Common myeloid progenitor, CD34-positive (primary cell): ENCODE results near the gene MIEF1.

Experiments
- CTCF ChIA-PET: fragments of 350-600 bp; sonication (Branson Sonifier 250); formaldehyde crosslinking; loops from one replicate; lab custom pipeline; 2021; ENCODE audit warnings: antibody characterized with exemption; lab: Charles Lee
- POLR2A ChIA-PET: fragments of 350-600 bp; sonication (Branson Sonifier 250); formaldehyde crosslinking; loops from one replicate; lab custom pipeline; 2021; ENCODE audit warnings: antibody characterized with exemption; lab: Charles Lee
- DNase-seq, 3 donors: peaks; one replicate each; pipeline versions ENCODE4 v3.0.0 to v3.0.0-alpha.2; 2013
- H3K27ac ChIP-seq, 2 experiments: 1 replicate in 1 of 2; 2 replicates in 1 of 2; pipeline ENCODE4 v1.7.0; 2013; ENCODE audit warnings: inconsistent platforms in 2 of 2, low read length in 2 of 2, mild to moderate bottlenecking in 2 of 2, low read depth in 1 of 2, moderate library complexity in 1 of 2; ENCODE audit not compliant: severe bottlenecking in 2 of 2, insufficient read depth in 1 of 2, poor library complexity in 1 of 2
- H3K27me3 ChIP-seq, 5 experiments: replicated peaks in 2 of 5; 1 replicate in 3 of 5; 2 replicates in 2 of 5; pipeline versions ENCODE4 v1.6.1 to v1.7.0; 2013; ENCODE audit warnings: low read length in 4 of 5, mild to moderate bottlenecking in 2 of 5, moderate library complexity in 2 of 5, inconsistent platforms in 1 of 5; ENCODE audit not compliant: insufficient read depth in 5 of 5, control insufficient read depth in 4 of 5
- H3K36me3 ChIP-seq, 4 experiments: 1 replicate in 2 of 4; 2 replicates in 2 of 4; pipeline versions ENCODE4 v1.6.1 to v1.7.0; 2013; ENCODE audit warnings: low read length in 3 of 4, control low read depth in 1 of 4, mild to moderate bottlenecking in 1 of 4; ENCODE audit not compliant: control insufficient read depth in 4 of 4, insufficient read depth in 4 of 4
- H3K4me1 ChIP-seq, 4 experiments: 1 replicate in 3 of 4; 2 replicates in 1 of 4; pipeline versions ENCODE4 v1.6.1 to v1.7.1; 2013; ENCODE audit warnings: low read length in 3 of 4, mild to moderate bottlenecking in 3 of 4, control low read depth in 1 of 4, inconsistent platforms in 1 of 4, moderate library complexity in 1 of 4; ENCODE audit not compliant: control insufficient read depth in 4 of 4, insufficient read depth in 4 of 4; ENCODE audit errors: control extremely low read depth in 1 of 4
- H3K4me3 ChIP-seq, 7 experiments: 1 replicate in 4 of 7; 2 replicates in 3 of 7; pipeline versions ENCODE4 v1.5.1 to v1.7.0; 2013; ENCODE audit warnings: mild to moderate bottlenecking in 7 of 7, low read length in 6 of 7, moderate library complexity in 6 of 7, inconsistent platforms in 2 of 7, low read depth in 2 of 7, control low read depth in 1 of 7; ENCODE audit not compliant: insufficient read depth in 4 of 7, control insufficient read depth in 1 of 7; ENCODE audit errors: extremely low read depth in 1 of 7
- H3K9me3 ChIP-seq, 5 experiments: 1 replicate in 4 of 5; 2 replicates in 1 of 5; pipeline versions ENCODE4 v1.6.1 to v1.7.1; 2013; ENCODE audit warnings: low read length in 4 of 5, mild to moderate bottlenecking in 2 of 5, inconsistent platforms in 1 of 5, low read depth in 1 of 5, moderate library complexity in 1 of 5; ENCODE audit not compliant: control insufficient read depth in 4 of 5, insufficient read depth in 2 of 5; ENCODE audit errors: control extremely low read depth in 1 of 5
- WGBS: methylation state at CpG from one replicate; pipeline ENCODE4 v1.1.5; 2013; ENCODE audit not compliant: insufficient coverage; 5-methylcytosine and 5-hydroxymethylcytosine counted together

The MIEF1 gene

GRCh38 chr22:39481054-39481453 is 21.0 kb upstream of the MIEF1 start:
- no peak overlapping the region for H3K27ac ChIP-seq
- no peak overlapping the region for H3K4me3 ChIP-seq
- H3K27me3 ChIP-seq, result no peaks in the 10 kb centered on the region
- 94% methylated on average over 16 of the region's 16 CpGs for WGBS
- H3K9me3 ChIP-seq, result no peaks in the 10 kb centered on the region
- no peak for DNase-seq
- POLR2A ChIA-PET, result no interaction called here
- no peaks in the 10 kb centered on the region for H3K4me1 ChIP-seq
- peaks cover 0 to 49% (median 0%) of the 10 kb centered on the region in 4 experiments for H3K36me3 ChIP-seq
- CTCF ChIA-PET, result interaction anchor here (1.1 to 2.2 kb wide), 2 partner anchors 13 to 34 kb away, joined by 3 to 8 read pairs; no protein-coding TSS in a partner anchor

- 96% methylated on average over 5 of the region's 5 CpGs for WGBS
- H3K36me3 ChIP-seq, result peaks cover 0 to 44% (median 0%) of the 10 kb centered on the region in 4 experiments
- H3K9me3 ChIP-seq, result no peaks in the 10 kb centered on the region
- H3K27me3 ChIP-seq, result no peaks in the 10 kb centered on the region
- CTCF ChIA-PET, result interaction anchor here (1.1 to 2.2 kb wide), 4 partner anchors 13 to 77 kb away, joined by 3 to 8 read pairs (median 4); no protein-coding TSS in a partner anchor
- no peak for DNase-seq
- H3K4me3 ChIP-seq, result no peak overlapping the region
- H3K4me1 ChIP-seq, result no peaks in the 10 kb centered on the region
- no peak overlapping the region for H3K27ac ChIP-seq
- POLR2A ChIA-PET, result interaction anchor here (0.8 to 0.9 kb wide), 2 partner anchors 18 to 24 kb away, joined by 3 read pairs; no protein-coding TSS in a partner anchor
Observed at GRCh38 chr22:39481595-39481994, 20.5 kb upstream of the MIEF1 start.

- Histone ChIP-seq H3K4me3 (no peak overlapping the region), H3K27ac (no peak overlapping the region), H3K27me3 (no peaks in the 10 kb centered on the region), H3K4me1 (no peaks in the 10 kb centered on the region), H3K9me3 (no peaks in the 10 kb centered on the region), H3K36me3 (peaks cover 0 to 38% (median 0%) of the 10 kb centered on the region in 4 experiments)
- DNase-seq, result no peak
- 81% methylated on average over 3 of the region's 3 CpGs for WGBS
- CTCF ChIA-PET, result interaction anchor here (0.7 to 2.2 kb wide), 6 partner anchors 9 to 166 kb away, joined by 3 to 8 read pairs (median 4); no protein-coding TSS in a partner anchor
- POLR2A ChIA-PET, result interaction anchor here (0.7 to 0.9 kb wide), 2 partner anchors 19 to 132 kb away, joined by 3 read pairs; no protein-coding TSS in a partner anchor
Observed at GRCh38 chr22:39482768-39483167, 19.3 kb upstream of the MIEF1 start.

GRCh38 chr22:39486951-39487825 is 14.9 kb upstream of the MIEF1 start:
- Histone ChIP-seq H3K27ac (no peak overlapping the region), H3K27me3 (no peaks in the 10 kb centered on the region), H3K4me1 (peaks cover 0 to 16% (median 6%) of the 10 kb centered on the region in 4 experiments), H3K4me3 (no peak overlapping the region), H3K36me3 (peaks cover 0 to 38% (median 0%) of the 10 kb centered on the region in 4 experiments), H3K9me3 (no peaks in the 10 kb centered on the region)
- CTCF ChIA-PET, result interaction anchor here (1.5 to 13.7 kb wide), 3 partner anchors 9 to 41 kb away, joined by 5 to 243 read pairs (median 7); partner anchors contain the start of gene RPS19BP1
- WGBS, result 97% methylated on average over 41 of the region's 45 CpGs
- POLR2A ChIA-PET, result no interaction called here
- DNase-seq, result no peak

- Histone ChIP-seq H3K4me3 (no peak overlapping the region), H3K4me1 (peaks cover 0 to 16% (median 6%) of the 10 kb centered on the region in 4 experiments), H3K27me3 (no peaks in the 10 kb centered on the region), H3K36me3 (peaks cover 0 to 37% (median 0%) of the 10 kb centered on the region in 4 experiments), H3K9me3 (no peaks in the 10 kb centered on the region), H3K27ac (no peak overlapping the region)
- DNase-seq, result no peak
- 96% methylated on average over 67 of the region's 70 CpGs for WGBS
- ChIA-PET CTCF (interaction anchor here (1.0 to 13.7 kb wide), 4 partner anchors 8 to 40 kb away, joined by 3 to 243 read pairs (median 6); partner anchors contain the start of gene RPS19BP1), POLR2A (no interaction called here)
Observed at GRCh38 chr22:39487826-39488520, 14.1 kb upstream of the MIEF1 start.

- POLR2A ChIA-PET, result interaction anchor here (0.5 kb wide), 1 partner anchor 8 kb away, joined by 3 read pairs; no protein-coding TSS in a partner anchor
Observed at GRCh38 chr22:39488563-39489083, 13.5 kb upstream of the MIEF1 start.

More at GRCh38 chr22:39488563-39489083, 13.5 kb upstream of the MIEF1 start:
- no peak overlapping the region for H3K27ac ChIP-seq
- peaks cover 0 to 37% (median 0%) of the 10 kb centered on the region in 4 experiments for H3K36me3 ChIP-seq
- H3K4me1 ChIP-seq, result peaks cover 0 to 16% (median 6%) of the 10 kb centered on the region in 4 experiments
- no peaks in the 10 kb centered on the region for H3K27me3 ChIP-seq
- CTCF ChIA-PET, result interaction anchor here (1.0 to 13.7 kb wide), 2 partner anchors 29 to 39 kb away, joined by 3 to 243 read pairs; partner anchors contain the start of gene RPS19BP1
- DNase-seq, result no peak
- H3K4me3 ChIP-seq, result no peak overlapping the region
- WGBS, result 96% methylated on average over 34 of the region's 39 CpGs
- no peaks in the 10 kb centered on the region for H3K9me3 ChIP-seq
